Measurements from ENCODE around the gene NAPA.

GRCh38 chr19:47438793-47439220 is 76.1 kb downstream of the NAPA start:
- TF ChIP-seq POLR2AphosphoS5 (IDR thresholded peaks at IDR 0.05; ENCODE audit: low read depth, low read length) = no peak
- TF ChIP-seq TAF1 (IDR thresholded peaks at IDR 0.05; ENCODE audit: low read depth, low read length) = no peak
